Kidney epithelial cell (primary cell): ENCODE data around the gene C13orf46. TPM values are rescaled to one million over a fixed set of nuclear protein-coding genes. Genes with fewer than 3 reads are reported as not detected.

Experiments
- DNase-seq: peaks from one replicate; pipeline ENCODE4 v3.0.0-alpha.2; 2010; ENCODE audit warnings: low read depth
- H3K27me3 ChIP-seq: 2 replicates; pipeline ENCODE4 v1.6.0; 2011; ENCODE audit warnings: low read length; ENCODE audit not compliant: control insufficient read depth, insufficient read depth
- H3K36me3 ChIP-seq: 2 replicates; pipeline ENCODE4 v1.5.1; 2011; ENCODE audit warnings: low read length; ENCODE audit not compliant: control insufficient read depth, insufficient read depth
- H3K4me3 ChIP-seq: 2 replicates; pipeline ENCODE4 v1.5.1; 2011; ENCODE audit warnings: low read depth, mild to moderate bottlenecking, control low read depth, low read length
- total RNA-seq: library from RNA; depleted of rRNA; stranded (reverse); fragments of >200 nt; gene quantifications from 2 replicates; pipeline ENCODE4 v1.2.3, GENCODE V29; 2015
- TF ChIP-seq, protein P1 (sequence below): IDR thresholded peaks from 2 replicates; pipeline ENCODE4 v1.5.1; 2011; ENCODE audit warnings: mild to moderate bottlenecking, moderate library complexity, low read length, control low read depth, inconsistent platforms; ENCODE audit not compliant: insufficient read depth, poor library complexity, severe bottlenecking

The C13orf46 gene
- total RNA-seq, 1 donor from 2014 or later, result 0.04 TPM

DNA sequence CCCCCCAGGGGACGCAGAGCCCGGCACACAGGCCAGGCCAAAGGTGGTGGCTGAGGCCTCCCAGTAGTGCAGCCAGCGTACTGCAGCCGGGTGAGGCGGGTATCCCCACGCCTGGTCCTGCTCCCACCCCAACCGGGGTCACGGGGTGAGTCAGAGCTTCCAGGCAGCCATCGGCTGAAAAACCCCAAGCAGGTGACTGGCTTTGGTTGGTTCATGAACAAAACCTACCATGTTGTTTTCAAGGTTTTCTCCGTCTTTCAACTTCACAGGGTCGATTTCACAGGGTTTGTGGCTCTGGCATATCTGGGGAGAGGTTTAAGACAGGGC is 42.1 kb upstream of the C13orf46 start:
- TF ChIP-seq, protein P1, sequence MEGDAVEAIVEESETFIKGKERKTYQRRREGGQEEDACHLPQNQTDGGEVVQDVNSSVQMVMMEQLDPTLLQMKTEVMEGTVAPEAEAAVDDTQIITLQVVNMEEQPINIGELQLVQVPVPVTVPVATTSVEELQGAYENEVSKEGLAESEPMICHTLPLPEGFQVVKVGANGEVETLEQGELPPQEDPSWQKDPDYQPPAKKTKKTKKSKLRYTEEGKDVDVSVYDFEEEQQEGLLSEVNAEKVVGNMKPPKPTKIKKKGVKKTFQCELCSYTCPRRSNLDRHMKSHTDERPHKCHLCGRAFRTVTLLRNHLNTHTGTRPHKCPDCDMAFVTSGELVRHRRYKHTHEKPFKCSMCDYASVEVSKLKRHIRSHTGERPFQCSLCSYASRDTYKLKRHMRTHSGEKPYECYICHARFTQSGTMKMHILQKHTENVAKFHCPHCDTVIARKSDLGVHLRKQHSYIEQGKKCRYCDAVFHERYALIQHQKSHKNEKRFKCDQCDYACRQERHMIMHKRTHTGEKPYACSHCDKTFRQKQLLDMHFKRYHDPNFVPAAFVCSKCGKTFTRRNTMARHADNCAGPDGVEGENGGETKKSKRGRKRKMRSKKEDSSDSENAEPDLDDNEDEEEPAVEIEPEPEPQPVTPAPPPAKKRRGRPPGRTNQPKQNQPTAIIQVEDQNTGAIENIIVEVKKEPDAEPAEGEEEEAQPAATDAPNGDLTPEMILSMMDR, result no peak
- Histone ChIP-seq H3K27me3 (no peaks in the 10 kb centered on the region), H3K4me3 (no peak overlapping the region), H3K36me3 (no peaks in the 10 kb centered on the region)
- DNase-seq, result no peak

DNA sequence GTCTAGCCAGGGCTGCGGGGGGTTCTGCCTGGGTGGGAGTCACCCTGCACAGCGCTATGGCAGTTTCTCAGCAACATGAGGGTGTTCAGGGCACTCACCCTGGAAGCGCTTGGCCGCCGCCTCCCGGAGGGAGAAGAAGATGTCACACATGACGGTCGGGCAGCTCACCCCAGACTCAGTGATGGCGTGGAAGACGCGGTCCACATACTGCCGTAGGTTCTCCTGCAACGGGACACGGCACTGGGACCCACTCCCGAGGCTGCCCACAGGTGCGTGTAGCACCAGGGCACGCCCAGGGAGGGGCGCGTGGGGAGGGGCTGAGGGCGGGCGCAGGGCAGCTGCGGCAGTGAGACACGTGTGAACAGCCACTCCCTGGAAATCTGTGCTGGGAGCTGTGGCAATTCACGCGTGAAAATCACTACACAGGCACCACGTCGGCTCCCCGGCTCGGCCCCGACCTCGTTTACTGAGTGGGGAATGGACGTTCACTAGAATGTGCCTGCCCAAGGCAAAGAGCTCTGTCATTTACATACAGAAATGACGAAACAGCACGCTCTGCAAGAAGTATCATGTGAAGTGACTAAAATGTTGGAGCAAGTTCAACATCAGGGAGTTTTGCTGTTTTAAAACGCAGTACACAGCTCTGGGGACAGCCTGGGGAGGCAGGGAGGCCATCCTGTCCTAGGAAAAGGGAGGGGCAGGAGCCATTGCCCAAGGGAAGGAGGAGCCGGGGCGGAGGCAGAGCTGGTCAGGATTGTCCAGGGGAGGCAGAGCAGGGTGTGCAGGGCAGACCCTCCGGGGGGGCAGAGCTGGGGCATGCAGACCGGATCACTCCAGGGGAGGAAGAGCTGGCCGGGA is 41.5 kb upstream of the C13orf46 start:
- no peak overlapping the region for H3K4me3 ChIP-seq
- DNase-seq, result no peak
- H3K36me3 ChIP-seq, result no peaks in the 10 kb centered on the region

DNA sequence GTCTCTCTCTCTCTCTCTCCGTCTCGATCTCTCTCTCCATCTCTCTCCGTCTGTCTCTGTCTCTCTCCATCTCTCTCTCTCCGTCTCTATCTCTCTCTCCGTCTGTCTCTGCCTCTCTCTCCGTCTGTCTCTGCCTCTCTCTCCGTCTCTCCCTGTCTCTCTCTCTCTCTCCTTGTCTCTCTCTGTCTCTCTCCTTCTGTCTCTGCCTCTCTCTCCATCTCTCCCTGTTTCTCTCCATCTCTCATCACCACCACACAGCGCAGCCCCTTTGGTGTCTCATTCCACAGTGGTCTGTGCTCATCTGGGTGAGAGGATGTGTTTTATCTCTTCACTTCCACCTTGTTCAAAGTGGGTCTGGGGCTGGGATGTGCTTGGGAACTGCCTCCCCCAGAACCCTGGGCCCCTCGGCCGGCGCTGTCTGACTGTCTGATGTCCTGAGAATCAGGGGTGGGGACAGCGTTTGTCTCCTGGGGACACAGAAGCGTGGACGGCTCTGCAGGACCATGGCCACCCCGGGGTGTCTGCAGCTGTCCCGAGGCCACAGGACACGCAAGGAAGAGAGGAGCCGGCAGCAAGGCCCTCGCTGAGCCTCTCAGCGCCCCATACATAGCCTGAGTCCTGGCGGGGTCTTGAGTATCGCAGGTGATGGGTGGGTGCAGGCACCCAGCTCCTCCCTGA is 40.2 kb upstream of the C13orf46 start:
- no peak for DNase-seq
- H3K36me3 ChIP-seq, result no peaks in the 10 kb centered on the region
- H3K27me3 ChIP-seq, result no peaks in the 10 kb centered on the region
- no peak overlapping the region for H3K4me3 ChIP-seq
- TF ChIP-seq, protein P1, result no peak

More for the DNA sequence above, 41.5 kb upstream of the C13orf46 start:
- TF ChIP-seq, protein P1, result no peak
- H3K27me3 ChIP-seq, result no peaks in the 10 kb centered on the region

DNA sequence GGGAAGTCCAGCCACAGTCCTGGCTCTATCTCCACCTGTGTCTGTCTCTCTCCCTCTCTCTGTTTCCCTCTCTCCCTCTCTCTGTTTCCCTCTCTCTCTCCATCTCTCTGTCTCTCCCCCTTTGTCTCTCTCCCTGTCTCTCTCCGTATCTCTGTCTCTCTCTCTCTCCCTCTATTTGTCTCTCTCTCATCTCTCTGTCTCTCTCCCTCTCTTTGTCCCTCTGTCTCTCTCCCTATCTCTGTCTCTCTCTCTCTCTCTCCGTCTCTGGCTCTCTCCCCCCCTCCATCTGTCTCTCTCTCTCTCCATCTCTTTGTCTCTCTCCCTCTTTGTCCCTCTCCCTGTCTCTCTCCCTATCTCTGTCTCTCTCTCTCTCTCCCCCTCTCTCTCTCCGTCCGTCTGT is 39.5 kb upstream of the C13orf46 start:
- H3K27me3 ChIP-seq, result no peaks in the 10 kb centered on the region
- TF ChIP-seq, protein P1, result no peak
- H3K36me3 ChIP-seq, result no peaks in the 10 kb centered on the region
- no peak overlapping the region for H3K4me3 ChIP-seq
- no peak for DNase-seq

GRCh38 chr13:114012921-114013320 is 39.0 kb upstream of the C13orf46 start:
- DNase-seq, result no peak
- Histone ChIP-seq H3K27me3 (no peaks in the 10 kb centered on the region), H3K4me3 (no peak overlapping the region), H3K36me3 (no peaks in the 10 kb centered on the region)
- TF ChIP-seq, protein P1, result no peak
